ENCODE measurements around the gene CELF5. TPM values are rescaled to one million over a fixed set of nuclear protein-coding genes. Genes with fewer than 3 reads are reported as not detected.

The CELF5 gene
- total RNA-seq: 0.12 TPM in 1 of 2 replicates, not detected in the other

GRCh38 chr19:3224346-3225168 is at the start of gene CELF5:
Gene CELF5, plus strand, starts transcription at chr19:3224661. Its CDS starts 79 bp downstream, at chr19:3224740.

GRCh38 chr19:3178377-3178972 is 46.0 kb upstream of the CELF5 start, which contains the start of gene S1PR4:
Gene S1PR4, plus strand, starts transcription at chr19:3178769. Its CDS starts 24 bp downstream, at chr19:3178793.

GRCh38 chr19:3185461-3186159 is 38.9 kb upstream of the CELF5 start, which contains the start of gene NCLN:
Gene NCLN, plus strand, starts transcription at chr19:3185930. Its CDS starts 101 bp downstream, at chr19:3186031.

Other genes starting within 250 kb of the CELF5 start
- 1.1 and 2.3 TPM in 2 replicates for gene TLE6, start 247.1 kb upstream of the CELF5 start, total RNA-seq
- gene TLE2, start 195.4 kb upstream of the CELF5 start, total RNA-seq: 2.3 and 3.4 TPM in 2 replicates
- 343 and 350 TPM in 2 replicates for gene TLE5, start 162.2 kb upstream of the CELF5 start, total RNA-seq
- gene GNA11, start 130.3 kb upstream of the CELF5 start, total RNA-seq: 70.2 and 79.3 TPM in 2 replicates
- 0.16 TPM in 1 of 2 replicates, not detected in the other for gene GNA15, start 88.6 kb upstream of the CELF5 start, total RNA-seq
- gene S1PR4, start 45.9 kb upstream of the CELF5 start, total RNA-seq: not detected in 2 replicates
- gene NCLN, start 38.7 kb upstream of the CELF5 start, total RNA-seq: 37.3 TPM in 2 replicates
- gene NFIC, start 141.9 kb downstream of the CELF5 start, total RNA-seq: 93.6 and 102 TPM in 2 replicates